GM20000 (cell line): Measurements from ENCODE around the gene CCPG1.

Source experiments
- DNase-seq: peaks from one replicate; pipeline ENCODE4 v3.0.0; 2012; ENCODE audit warnings: low spot score
- CTCF ChIP-seq: IDR thresholded peaks from 2 replicates; pipeline ENCODE4 v1.5.1; 2012; ENCODE audit warnings: mild to moderate bottlenecking, control low read depth; ENCODE audit errors: extremely low read depth, missing control alignments

The CCPG1 gene

GRCh38 chr15:55394694-55395093 is 13.5 kb downstream of the CCPG1 start:
- DNase-seq = no peak
- TF ChIP-seq CTCF = no peak

GRCh38 chr15:55389264-55389607 is 18.9 kb downstream of the CCPG1 start:
- DNase-seq = no peak

GRCh38 chr15:55387027-55387426 is 21.1 kb downstream of the CCPG1 start:
- DNase-seq = no peak
- TF ChIP-seq CTCF = no peak

More at GRCh38 chr15:55389264-55389607, 18.9 kb downstream of the CCPG1 start:
- TF ChIP-seq CTCF = no peak

- no peak for DNase-seq
- no peak for TF ChIP-seq CTCF
Observed at GRCh38 chr15:55383687-55384086, 24.5 kb downstream of the CCPG1 start.

GRCh38 chr15:55381595-55381994 is 26.6 kb downstream of the CCPG1 start:
- TF ChIP-seq CTCF = no peak
- DNase-seq = no peak

GRCh38 chr15:55379095-55379494 is 29.1 kb downstream of the CCPG1 start:
- TF ChIP-seq CTCF = no peak
- no peak for DNase-seq

GRCh38 chr15:55372701-55373440 is 35.3 kb downstream of the CCPG1 start:
- peak; percentile 28 for DNase-seq
- no peak for TF ChIP-seq CTCF
